ENCODE measurements around the gene SUMF1. TPM values are rescaled to one million over a fixed set of nuclear protein-coding genes. Genes with fewer than 3 reads are reported as not detected.

Gene SUMF1
- total RNA-seq, 1 experiment from 2014 or later, result 26.6 TPM

DNA sequence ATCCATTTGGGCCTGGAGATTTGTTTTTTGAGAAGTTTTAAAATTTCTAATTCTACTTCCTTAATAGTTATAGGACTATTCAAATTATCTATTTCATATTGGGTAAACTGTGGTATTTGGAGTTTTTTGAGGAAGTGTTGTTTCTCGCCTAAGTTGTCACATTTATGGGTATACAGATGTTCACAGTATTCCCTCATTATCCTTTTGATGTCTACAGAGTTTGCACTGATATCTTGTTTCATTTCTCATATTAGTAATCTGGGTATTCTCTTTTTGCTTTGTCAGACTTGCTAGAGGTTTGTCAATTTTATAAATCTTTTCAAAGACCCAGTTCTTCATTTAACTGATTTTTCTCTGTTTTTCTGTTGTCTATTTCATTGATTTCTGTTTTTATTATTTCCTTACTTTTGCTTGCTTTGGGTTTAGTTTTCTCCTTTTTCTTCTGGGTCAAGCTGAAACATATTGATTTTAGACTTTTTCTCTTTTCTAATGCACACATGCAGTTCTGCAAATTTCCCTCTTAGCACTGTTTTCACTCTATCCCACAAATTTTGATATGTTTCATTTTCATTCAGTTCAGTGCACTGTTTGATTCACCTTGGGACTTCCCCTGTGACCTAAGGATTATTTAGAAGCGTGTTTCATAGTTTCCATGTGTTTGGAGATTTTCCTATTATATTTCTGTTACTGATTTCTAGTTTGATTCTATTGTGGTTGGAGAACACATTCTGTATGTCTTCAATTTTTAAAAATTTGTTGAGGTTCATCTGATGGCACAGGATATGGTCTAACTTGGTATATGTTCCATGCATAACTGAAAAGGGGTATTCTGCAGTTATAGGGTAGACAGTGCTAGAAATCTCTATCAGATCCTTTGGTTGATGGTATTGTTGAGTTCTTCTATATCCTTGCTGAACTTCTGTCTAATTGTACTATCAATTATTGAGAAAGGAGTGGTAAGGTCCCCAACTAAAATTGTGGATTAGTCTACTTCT, 79.6 kb downstream of the SUMF1 start:
- TF ChIP-seq SIN3A (IDR thresholded peaks at IDR 0.05; ENCODE audit: low read depth) (no peak), RAD21 (IDR thresholded peaks at IDR 0.05; ENCODE audit: low read depth) (no peak), TCF7L2 (IDR thresholded peaks at IDR 0.05; ENCODE audit: borderline replicate concordance, extremely low read depth, insufficient read depth, insufficient read length) (no peak), EGR1 (IDR thresholded peaks at IDR 0.05; ENCODE audit: low read depth) (no peak), POLR2AphosphoS5 (IDR thresholded peaks at IDR 0.05; ENCODE audit: low read depth, low read length) (no peak), CEBPB (IDR thresholded peaks at IDR 0.05; ENCODE audit: low read depth) (no peak)
- TF ChIP-seq, protein P1, sequence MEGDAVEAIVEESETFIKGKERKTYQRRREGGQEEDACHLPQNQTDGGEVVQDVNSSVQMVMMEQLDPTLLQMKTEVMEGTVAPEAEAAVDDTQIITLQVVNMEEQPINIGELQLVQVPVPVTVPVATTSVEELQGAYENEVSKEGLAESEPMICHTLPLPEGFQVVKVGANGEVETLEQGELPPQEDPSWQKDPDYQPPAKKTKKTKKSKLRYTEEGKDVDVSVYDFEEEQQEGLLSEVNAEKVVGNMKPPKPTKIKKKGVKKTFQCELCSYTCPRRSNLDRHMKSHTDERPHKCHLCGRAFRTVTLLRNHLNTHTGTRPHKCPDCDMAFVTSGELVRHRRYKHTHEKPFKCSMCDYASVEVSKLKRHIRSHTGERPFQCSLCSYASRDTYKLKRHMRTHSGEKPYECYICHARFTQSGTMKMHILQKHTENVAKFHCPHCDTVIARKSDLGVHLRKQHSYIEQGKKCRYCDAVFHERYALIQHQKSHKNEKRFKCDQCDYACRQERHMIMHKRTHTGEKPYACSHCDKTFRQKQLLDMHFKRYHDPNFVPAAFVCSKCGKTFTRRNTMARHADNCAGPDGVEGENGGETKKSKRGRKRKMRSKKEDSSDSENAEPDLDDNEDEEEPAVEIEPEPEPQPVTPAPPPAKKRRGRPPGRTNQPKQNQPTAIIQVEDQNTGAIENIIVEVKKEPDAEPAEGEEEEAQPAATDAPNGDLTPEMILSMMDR (IDR thresholded peaks at IDR 0.05 in 2 of 3, conservative IDR thresholded peaks at IDR 0.05 in 1 of 3; ENCODE audit: borderline replicate concordance in 1 of 3, insufficient read depth in 1 of 3, low read depth in 2 of 3, low read length in 2 of 3), result no peak
- TF ChIP-seq, protein P2, sequence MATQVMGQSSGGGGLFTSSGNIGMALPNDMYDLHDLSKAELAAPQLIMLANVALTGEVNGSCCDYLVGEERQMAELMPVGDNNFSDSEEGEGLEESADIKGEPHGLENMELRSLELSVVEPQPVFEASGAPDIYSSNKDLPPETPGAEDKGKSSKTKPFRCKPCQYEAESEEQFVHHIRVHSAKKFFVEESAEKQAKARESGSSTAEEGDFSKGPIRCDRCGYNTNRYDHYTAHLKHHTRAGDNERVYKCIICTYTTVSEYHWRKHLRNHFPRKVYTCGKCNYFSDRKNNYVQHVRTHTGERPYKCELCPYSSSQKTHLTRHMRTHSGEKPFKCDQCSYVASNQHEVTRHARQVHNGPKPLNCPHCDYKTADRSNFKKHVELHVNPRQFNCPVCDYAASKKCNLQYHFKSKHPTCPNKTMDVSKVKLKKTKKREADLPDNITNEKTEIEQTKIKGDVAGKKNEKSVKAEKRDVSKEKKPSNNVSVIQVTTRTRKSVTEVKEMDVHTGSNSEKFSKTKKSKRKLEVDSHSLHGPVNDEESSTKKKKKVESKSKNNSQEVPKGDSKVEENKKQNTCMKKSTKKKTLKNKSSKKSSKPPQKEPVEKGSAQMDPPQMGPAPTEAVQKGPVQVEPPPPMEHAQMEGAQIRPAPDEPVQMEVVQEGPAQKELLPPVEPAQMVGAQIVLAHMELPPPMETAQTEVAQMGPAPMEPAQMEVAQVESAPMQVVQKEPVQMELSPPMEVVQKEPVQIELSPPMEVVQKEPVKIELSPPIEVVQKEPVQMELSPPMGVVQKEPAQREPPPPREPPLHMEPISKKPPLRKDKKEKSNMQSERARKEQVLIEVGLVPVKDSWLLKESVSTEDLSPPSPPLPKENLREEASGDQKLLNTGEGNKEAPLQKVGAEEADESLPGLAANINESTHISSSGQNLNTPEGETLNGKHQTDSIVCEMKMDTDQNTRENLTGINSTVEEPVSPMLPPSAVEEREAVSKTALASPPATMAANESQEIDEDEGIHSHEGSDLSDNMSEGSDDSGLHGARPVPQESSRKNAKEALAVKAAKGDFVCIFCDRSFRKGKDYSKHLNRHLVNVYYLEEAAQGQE (IDR thresholded peaks at IDR 0.05; ENCODE audit: low read depth), result no peak
- TF ChIP-seq, protein P3, sequence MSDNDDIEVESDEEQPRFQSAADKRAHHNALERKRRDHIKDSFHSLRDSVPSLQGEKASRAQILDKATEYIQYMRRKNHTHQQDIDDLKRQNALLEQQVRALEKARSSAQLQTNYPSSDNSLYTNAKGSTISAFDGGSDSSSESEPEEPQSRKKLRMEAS (IDR thresholded peaks at IDR 0.05), result no peak
- Histone ChIP-seq H3K79me2 (ENCODE audit: insufficient read depth, low read length) (no peaks in the 10 kb centered on the region), H2AFZ (ENCODE audit: low read depth, low read length, poor library complexity, severe bottlenecking) (no peak overlapping the region), H3K27ac (ENCODE audit: low read depth, low read length) (no peak overlapping the region), H3K27me3 (ENCODE audit: insufficient read depth, low read length) (no peaks in the 10 kb centered on the region), H3K4me1 (ENCODE audit: control insufficient read depth in 1 of 2, insufficient read depth in 2 of 2, low read length in 2 of 2) (no peaks in the 10 kb centered on the region), H3K4me2 (ENCODE audit: low read length) (no peak overlapping the region), H3K36me3 (ENCODE audit: control insufficient read depth in 1 of 2, insufficient read depth in 2 of 2, low read length in 2 of 2) (no peaks in the 10 kb centered on the region), H3K9me3 (ENCODE audit: control insufficient read depth in 1 of 2, insufficient read depth in 1 of 2, low read depth in 1 of 2, low read length in 2 of 2) (no peaks in the 10 kb centered on the region), H3K9ac (ENCODE audit: low read length) (no peak overlapping the region), H3K4me3 (replicated peaks in 1 of 2; ENCODE audit: low read depth in 1 of 2, low read length in 2 of 2) (no peak overlapping the region), H4K20me1 (ENCODE audit: insufficient read depth) (no peaks in the 10 kb centered on the region), H3K9me2 (ENCODE audit: insufficient read depth) (no peaks in the 10 kb centered on the region)
- CTCF ChIA-PET, result no interaction called here
- RAD21 ChIA-PET (ENCODE audit: low non-redundant PET in 1 of 2, low total read pairs in 2 of 2, uncharacterized antibody in 2 of 2, unreplicated experiment in 2 of 2), result no interaction called here
- POLR2A ChIA-PET, result no interaction called here
- ATAC-seq, result no peak
- intact Hi-C loops (cut with micrococcal nuclease), result no loop called here
- BruUV-seq (replicated peaks), result no TSS peak
- no peak for DNase-seq (ENCODE audit: low read depth, low spot score)
